ENCODE data around the gene C10orf120. TPM values are rescaled to one million over a fixed set of nuclear protein-coding genes. Genes with fewer than 3 reads are reported as not detected.

The C10orf120 gene
- total RNA-seq, 1 experiment from 2014 or later, result not detected

DNA sequence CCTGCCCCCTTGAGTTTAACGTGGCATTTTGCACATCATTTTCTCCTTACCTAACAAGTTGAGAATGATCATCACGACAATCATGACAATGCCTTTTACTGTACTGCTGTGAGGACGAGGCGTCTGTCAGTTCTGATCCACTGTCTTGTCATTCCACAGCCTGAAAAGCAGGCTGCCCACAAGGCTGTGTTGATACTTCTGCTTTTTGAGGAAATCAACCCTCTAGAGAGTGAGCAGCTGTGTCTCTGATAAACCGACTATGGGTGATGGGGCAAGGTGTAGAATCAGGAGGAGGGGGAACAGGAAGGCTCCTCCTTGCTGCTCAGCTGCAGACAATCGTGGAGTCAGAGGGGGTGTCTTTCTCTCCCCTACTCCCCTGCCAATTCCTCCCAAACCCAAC is 30.6 kb upstream of the C10orf120 start:
- H3K36me3 Mint-ChIP-seq (ENCODE audit: insufficient read depth, unreplicated experiment), result no peaks in the 10 kb centered on the region
- intact Hi-C loops (cut with micrococcal nuclease), result no loop called here
- CTCF ChIA-PET, result interaction anchor here (0.6 kb wide), 1 partner anchor 33 kb away, joined by 4 read pairs; no protein-coding TSS in a partner anchor
- H3K27ac Mint-ChIP-seq (ENCODE audit: low read depth, unreplicated experiment), result no peak overlapping the region
- TF ChIP-seq, protein P1, sequence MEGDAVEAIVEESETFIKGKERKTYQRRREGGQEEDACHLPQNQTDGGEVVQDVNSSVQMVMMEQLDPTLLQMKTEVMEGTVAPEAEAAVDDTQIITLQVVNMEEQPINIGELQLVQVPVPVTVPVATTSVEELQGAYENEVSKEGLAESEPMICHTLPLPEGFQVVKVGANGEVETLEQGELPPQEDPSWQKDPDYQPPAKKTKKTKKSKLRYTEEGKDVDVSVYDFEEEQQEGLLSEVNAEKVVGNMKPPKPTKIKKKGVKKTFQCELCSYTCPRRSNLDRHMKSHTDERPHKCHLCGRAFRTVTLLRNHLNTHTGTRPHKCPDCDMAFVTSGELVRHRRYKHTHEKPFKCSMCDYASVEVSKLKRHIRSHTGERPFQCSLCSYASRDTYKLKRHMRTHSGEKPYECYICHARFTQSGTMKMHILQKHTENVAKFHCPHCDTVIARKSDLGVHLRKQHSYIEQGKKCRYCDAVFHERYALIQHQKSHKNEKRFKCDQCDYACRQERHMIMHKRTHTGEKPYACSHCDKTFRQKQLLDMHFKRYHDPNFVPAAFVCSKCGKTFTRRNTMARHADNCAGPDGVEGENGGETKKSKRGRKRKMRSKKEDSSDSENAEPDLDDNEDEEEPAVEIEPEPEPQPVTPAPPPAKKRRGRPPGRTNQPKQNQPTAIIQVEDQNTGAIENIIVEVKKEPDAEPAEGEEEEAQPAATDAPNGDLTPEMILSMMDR (IDR thresholded peaks at IDR 0.05; ENCODE audit: unreplicated experiment), result no peak
- no peak overlapping the region for H3K4me3 Mint-ChIP-seq (ENCODE audit: unreplicated experiment)
- POLR2A ChIA-PET, result no interaction called here
- BruUV-seq (replicated peaks), result no TSS peak
- no peaks in the 10 kb centered on the region for H3K9me3 Mint-ChIP-seq (ENCODE audit: unreplicated experiment)
- peaks cover 59% of the 10 kb centered on the region for H3K27me3 Mint-ChIP-seq (ENCODE audit: insufficient read depth, unreplicated experiment)
- no peaks in the 10 kb centered on the region for H3K4me1 Mint-ChIP-seq (ENCODE audit: insufficient read depth, unreplicated experiment)
- no peak for DNase-seq (ENCODE audit: unreplicated experiment)

DNA sequence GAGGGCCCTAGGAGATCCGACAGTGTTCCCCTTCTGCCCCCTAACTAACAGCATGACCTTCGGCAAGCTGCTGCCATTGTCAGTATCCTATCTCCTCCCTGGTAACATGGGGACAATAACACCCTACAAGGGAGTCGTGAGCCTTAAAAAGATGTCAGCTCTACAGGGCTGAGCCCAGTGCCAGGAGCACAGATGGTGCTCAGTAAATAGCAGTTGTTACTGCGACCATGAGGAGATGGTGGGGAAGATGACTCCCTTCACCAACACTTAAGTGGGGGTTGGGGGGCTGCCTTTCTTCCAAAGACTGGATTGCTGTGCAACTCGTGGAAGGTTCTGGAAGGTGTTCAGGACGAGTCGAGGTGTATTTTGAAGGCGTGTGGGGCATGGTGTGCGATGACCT is 29.5 kb upstream of the C10orf120 start:
- Mint-ChIP-seq H3K27me3 (ENCODE audit: insufficient read depth, unreplicated experiment) (peaks cover 53% of the 10 kb centered on the region), H3K9me3 (ENCODE audit: unreplicated experiment) (no peaks in the 10 kb centered on the region), H3K4me3 (ENCODE audit: unreplicated experiment) (no peak overlapping the region), H3K27ac (ENCODE audit: low read depth, unreplicated experiment) (no peak overlapping the region), H3K36me3 (ENCODE audit: insufficient read depth, unreplicated experiment) (no peaks in the 10 kb centered on the region), H3K4me1 (ENCODE audit: insufficient read depth, unreplicated experiment) (no peaks in the 10 kb centered on the region)
- ChIA-PET CTCF (no interaction called here), POLR2A (no interaction called here)
- no peak for DNase-seq (ENCODE audit: unreplicated experiment)
- TF ChIP-seq, protein P1 (IDR thresholded peaks at IDR 0.05; ENCODE audit: unreplicated experiment), result no peak
- no TSS peak for BruUV-seq (replicated peaks)
- intact Hi-C loops (cut with micrococcal nuclease), result no loop called here

DNA sequence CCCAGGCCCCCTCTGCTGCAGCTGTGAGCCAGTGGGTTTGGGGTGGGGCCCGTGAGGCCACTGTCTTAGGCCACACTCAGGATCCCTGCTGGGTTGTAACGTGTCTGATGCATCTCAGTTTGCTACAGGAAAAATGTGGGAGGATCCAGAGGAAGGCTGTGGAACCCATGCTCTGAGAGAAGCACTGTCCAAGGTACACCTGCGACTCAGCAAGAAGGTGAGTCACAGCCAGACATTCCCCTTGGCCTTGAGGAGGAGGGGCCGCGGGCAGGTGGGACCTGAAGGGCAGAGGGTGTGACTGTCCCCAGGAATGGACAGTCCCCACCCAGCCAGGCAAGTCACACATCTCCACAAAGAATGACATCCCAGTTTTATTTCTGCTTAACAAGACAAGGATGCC is 27.8 kb upstream of the C10orf120 start:
- no peaks in the 10 kb centered on the region for H3K4me1 Mint-ChIP-seq (ENCODE audit: insufficient read depth, unreplicated experiment)
- H3K27ac Mint-ChIP-seq (ENCODE audit: low read depth, unreplicated experiment), result no peak overlapping the region
- intact Hi-C loops (cut with micrococcal nuclease), result no loop called here
- H3K9me3 Mint-ChIP-seq (ENCODE audit: unreplicated experiment), result no peaks in the 10 kb centered on the region
- H3K27me3 Mint-ChIP-seq (ENCODE audit: insufficient read depth, unreplicated experiment), result peaks cover 37% of the 10 kb centered on the region
- H3K4me3 Mint-ChIP-seq (ENCODE audit: unreplicated experiment), result no peak overlapping the region
- CTCF ChIA-PET, result no interaction called here
- no TSS peak for BruUV-seq (replicated peaks)
- H3K36me3 Mint-ChIP-seq (ENCODE audit: insufficient read depth, unreplicated experiment), result no peaks in the 10 kb centered on the region
- POLR2A ChIA-PET, result no interaction called here
- TF ChIP-seq, protein P1 (IDR thresholded peaks at IDR 0.05; ENCODE audit: unreplicated experiment), result no peak
- no peak for DNase-seq (ENCODE audit: unreplicated experiment)

DNA sequence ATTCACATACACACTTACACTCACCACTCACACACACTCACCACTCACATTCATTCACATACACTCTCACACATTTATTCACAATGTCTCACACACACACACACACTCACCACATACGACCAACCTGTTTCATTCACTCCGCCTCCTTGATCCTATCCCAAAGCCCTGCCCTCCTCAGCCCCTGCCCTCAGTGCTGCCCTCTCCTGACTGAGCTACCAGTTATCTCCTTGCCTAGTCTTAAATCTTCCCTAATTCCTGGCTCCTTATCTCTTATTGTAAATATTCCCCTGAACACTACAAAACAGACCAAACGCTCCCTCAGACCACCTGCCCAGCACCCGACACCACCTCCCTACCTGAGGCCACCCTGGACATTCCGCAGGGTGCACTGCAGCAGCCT is 26.1 kb upstream of the C10orf120 start:
- Mint-ChIP-seq H3K4me3 (ENCODE audit: unreplicated experiment) (no peak overlapping the region), H3K27ac (ENCODE audit: low read depth, unreplicated experiment) (no peak overlapping the region), H3K9me3 (ENCODE audit: unreplicated experiment) (no peaks in the 10 kb centered on the region), H3K27me3 (ENCODE audit: insufficient read depth, unreplicated experiment) (peaks cover 29% of the 10 kb centered on the region), H3K4me1 (ENCODE audit: insufficient read depth, unreplicated experiment) (no peaks in the 10 kb centered on the region), H3K36me3 (ENCODE audit: insufficient read depth, unreplicated experiment) (no peaks in the 10 kb centered on the region)
- CTCF ChIA-PET, result interaction anchor here (0.6 kb wide), 1 partner anchor 390 kb away, joined by 3 read pairs; no protein-coding TSS in a partner anchor
- TF ChIP-seq, protein P1 (IDR thresholded peaks at IDR 0.05; ENCODE audit: unreplicated experiment), result peak; percentile 12
- intact Hi-C loops (cut with micrococcal nuclease), result no loop called here
- DNase-seq (ENCODE audit: unreplicated experiment), result peak; percentile 14
- POLR2A ChIA-PET, result interaction anchor here (0.8 kb wide), 1 partner anchor 132 kb away, joined by 4 read pairs; no protein-coding TSS in a partner anchor
- no TSS peak for BruUV-seq (replicated peaks)

Measured in MCF 10A (cell line).